Stimulated activated CD8-positive, alpha-beta memory T cell treated with anti-CD3 and anti-CD28 coated beads, Interleukin-7, amount 100 ng/mL, for 24 hours (primary cell): ENCODE measurements around the gene OLIG3.

Experiments
- DNase-seq: peaks from one replicate; pipeline ENCODE4 v3.0.0-alpha.2; 2020; ENCODE audit warnings: low read depth

The OLIG3 gene

GRCh38 chr6:137467211-137467610, 27.0 kb downstream of the OLIG3 start:
- DNase-seq, result no peak

- DNase-seq, result no peak
Observed at GRCh38 chr6:137465378-137466009, 28.7 kb downstream of the OLIG3 start.

- DNase-seq, result no peak
Observed at GRCh38 chr6:137452333-137452894, 41.8 kb downstream of the OLIG3 start.

GRCh38 chr6:137443901-137444300, 50.3 kb downstream of the OLIG3 start:
- no peak for DNase-seq
